Measurements from ENCODE around the gene RNF130. TPM values are rescaled to one million over a fixed set of nuclear protein-coding genes. Genes with fewer than 3 reads are reported as not detected.
A peak's percentile ranks its signal among the peaks of the same experiment; 100 is the strongest.

RNF130 gene
- total and polyA plus RNA-seq, 7 donors: 34.3 to 144 (median 64.1) TPM

- no peak for TF ChIP-seq POLR2A (IDR thresholded peaks at IDR 0.05)
- TF ChIP-seq POLR2AphosphoS5 (IDR thresholded peaks at IDR 0.05): no peak
- no peak overlapping the region for H3K27ac ChIP-seq
- intact Hi-C loops (cut with DNase I): no loop called here
- no peaks in the 10 kb centered on the region for H3K27me3 ChIP-seq
- 64 to 89% methylated on average over 7 of the region's 7 CpGs for whole genome bisulfite sequencing, 2 donors
- H3K36me3 ChIP-seq: peaks cover 3 to 45% (median 16%) of the 10 kb centered on the region in 4 donors
- DNase-seq: no peak
- no peak overlapping the region for H3K4me3 ChIP-seq
- H3K4me1 ChIP-seq: no peaks in the 10 kb centered on the region
- no peaks in the 10 kb centered on the region for H3K9me3 ChIP-seq
Measured at GRCh38 chr5:179980767-179981166, 90.8 kb downstream of the RNF130 start.

GRCh38 chr5:179978792-179979191 lies 92.8 kb downstream of the RNF130 start:
- 84 to 92% methylated on average over 4 of the region's 4 CpGs for WGBS, 2 donors
- DNase-seq: no peak
- TF ChIP-seq POLR2A (IDR thresholded peaks at IDR 0.05) (no peak), EP300 (IDR thresholded peaks at IDR 0.05) (no peak), CTCF (IDR thresholded peaks at IDR 0.05) (no peak), POLR2AphosphoS5 (IDR thresholded peaks at IDR 0.05) (no peak)

GRCh38 chr5:179975713-179976134 lies 95.8 kb downstream of the RNF130 start:
- no peaks in the 10 kb centered on the region for H3K9me3 ChIP-seq
- peaks cover 3 to 63% (median 26%) of the 10 kb centered on the region in 4 donors for H3K36me3 ChIP-seq
- 78 to 90% methylated on average over 13 of the region's 13 CpGs for WGBS, 2 donors
- no peaks in the 10 kb centered on the region for H3K4me1 ChIP-seq
- no peaks in the 10 kb centered on the region for H3K27me3 ChIP-seq
- no peak overlapping the region for H3K4me3 ChIP-seq
- no peak overlapping the region for H3K27ac ChIP-seq
- DNase-seq: no peak
- TF ChIP-seq POLR2A (IDR thresholded peaks at IDR 0.05) (no peak), CTCF (IDR thresholded peaks at IDR 0.05) (no peak), POLR2AphosphoS5 (IDR thresholded peaks at IDR 0.05) (no peak), EP300 (IDR thresholded peaks at IDR 0.05) (no peak)
- intact Hi-C loops (cut with DNase I): no loop called here

More at GRCh38 chr5:179978792-179979191, 92.8 kb downstream of the RNF130 start:
- intact Hi-C loops (cut with DNase I): no loop called here
- Histone ChIP-seq H3K36me3 (peaks cover 3 to 62% (median 26%) of the 10 kb centered on the region in 4 donors), H3K4me3 (no peak overlapping the region), H3K27ac (no peak overlapping the region), H3K27me3 (no peaks in the 10 kb centered on the region), H3K4me1 (no peaks in the 10 kb centered on the region), H3K9me3 (no peaks in the 10 kb centered on the region)

- no peak overlapping the region for H3K4me3 ChIP-seq
- H3K27me3 ChIP-seq: no peaks in the 10 kb centered on the region
- no peaks in the 10 kb centered on the region for H3K4me1 ChIP-seq
- no peak for DNase-seq
- WGBS, 2 donors: 80% methylated on average over 25 of the region's 25 CpGs
- H3K36me3 ChIP-seq: peaks cover 6 to 57% (median 24%) of the 10 kb centered on the region in 4 donors
- no peaks in the 10 kb centered on the region for H3K9me3 ChIP-seq
- no peak overlapping the region for H3K27ac ChIP-seq
- intact Hi-C loops (cut with DNase I): no loop called here
- peak in 1 of 4 experiments; percentile 14 for TF ChIP-seq CTCF (IDR thresholded peaks at IDR 0.05)
- TF ChIP-seq POLR2A (IDR thresholded peaks at IDR 0.05): no peak
Measured at GRCh38 chr5:179974946-179975712, 96.4 kb downstream of the RNF130 start.

- Histone ChIP-seq H3K27ac (no peak overlapping the region), H3K36me3 (peaks cover 12 to 57% (median 22%) of the 10 kb centered on the region in 4 donors), H3K27me3 (no peaks in the 10 kb centered on the region), H3K4me1 (no peaks in the 10 kb centered on the region), H3K9me3 (no peaks in the 10 kb centered on the region), H3K4me3 (no peak overlapping the region)
- no peak for TF ChIP-seq CTCF (IDR thresholded peaks at IDR 0.05)
- no peak for TF ChIP-seq POLR2A (IDR thresholded peaks at IDR 0.05)
- TF ChIP-seq POLR2AphosphoS5 (IDR thresholded peaks at IDR 0.05): no peak
- no peak for TF ChIP-seq EP300 (IDR thresholded peaks at IDR 0.05)
- 93 to 95% methylated on average over 37 of the region's 37 CpGs for WGBS, 2 donors
- DNase-seq: no peak
- intact Hi-C loops (cut with DNase I): no loop called here
Measured at GRCh38 chr5:179974246-179974945, 97.2 kb downstream of the RNF130 start.
